Activated CD4-positive, alpha-beta memory T cell treated with anti-CD3 and anti-CD28 coated beads, Interleukin-2, amount 10 ng/mL, durations not matched to agents 7 days and 5 days (primary cell): ENCODE measurements around the gene MCC. TPM values are rescaled to one million over a fixed set of nuclear protein-coding genes. Genes with fewer than 3 reads are reported as not detected.

Experiments used
- CTCF ChIA-PET: fragments of 350-600 bp; sonication (Branson Sonifier 250); formaldehyde crosslinking; loops from one replicate; lab custom pipeline; 2021; ENCODE audit warnings: antibody characterized with exemption, inconsistent platforms; lab: Charles Lee
- POLR2A ChIA-PET: fragments of 350-600 bp; sonication (Branson Sonifier 250); formaldehyde crosslinking; loops from one replicate; lab custom pipeline; 2021; ENCODE audit warnings: antibody characterized with exemption; lab: Charles Lee
- DNase-seq: peaks from one replicate; pipeline ENCODE4 v3.0.0-alpha.2; 2020
- H3K27ac Mint-ChIP-seq: one replicate; pipeline ENCODE4 v1.8.0; 2021; ENCODE audit warnings: mild to moderate bottlenecking, mixed read lengths
- H3K27me3 Mint-ChIP-seq: one replicate; pipeline ENCODE4 v1.8.0; 2021; ENCODE audit warnings: mixed read lengths
- H3K36me3 Mint-ChIP-seq: one replicate; pipeline ENCODE4 v1.8.0; 2021; ENCODE audit warnings: low read depth, mixed read lengths
- H3K4me1 Mint-ChIP-seq: one replicate; pipeline ENCODE4 v1.8.0; 2021; ENCODE audit warnings: mixed read lengths
- H3K4me3 Mint-ChIP-seq: one replicate; pipeline ENCODE4 v1.8.0; 2021; ENCODE audit warnings: mild to moderate bottlenecking, mixed read lengths
- H3K9me3 Mint-ChIP-seq: one replicate; pipeline ENCODE4 v1.8.0; 2021; ENCODE audit warnings: mixed read lengths
- total RNA-seq, 2 experiments: library from RNA; stranded (reverse); gene quantifications; one replicate each; pipeline ENCODE4 v1.2.3, GENCODE V29; 2021

MCC gene
- total RNA-seq, 2 experiments from 2014 or later: 8.6 to 10.4 TPM

DNA sequence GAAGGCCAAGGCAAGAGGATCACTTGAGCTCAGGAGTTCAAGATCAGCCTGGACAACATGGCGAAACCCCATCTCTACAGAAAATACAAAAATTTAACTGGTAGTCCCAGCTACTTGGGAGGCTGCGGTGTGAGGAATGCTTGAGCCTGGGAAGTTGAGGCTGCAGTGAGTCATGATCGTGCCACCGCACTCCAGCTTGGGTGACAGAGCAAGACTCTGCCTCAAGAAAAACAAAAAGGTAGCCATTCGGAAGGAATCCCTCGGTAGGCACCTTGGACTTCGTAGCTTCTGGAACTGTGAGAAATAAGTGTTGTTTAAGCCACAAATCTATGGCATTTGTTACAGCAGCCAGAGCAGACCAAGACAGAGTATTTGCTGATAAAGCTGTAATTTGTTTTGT is 337.4 kb downstream of the MCC start:
- ChIA-PET POLR2A (no interaction called here), CTCF (no interaction called here)
- H3K9me3 Mint-ChIP-seq: no peaks in the 10 kb centered on the region
- no peaks in the 10 kb centered on the region for H3K36me3 Mint-ChIP-seq
- H3K27ac Mint-ChIP-seq: no peak overlapping the region
- DNase-seq: no peak
- no peaks in the 10 kb centered on the region for H3K27me3 Mint-ChIP-seq
- no peak overlapping the region for H3K4me3 Mint-ChIP-seq
- no peaks in the 10 kb centered on the region for H3K4me1 Mint-ChIP-seq

DNA sequence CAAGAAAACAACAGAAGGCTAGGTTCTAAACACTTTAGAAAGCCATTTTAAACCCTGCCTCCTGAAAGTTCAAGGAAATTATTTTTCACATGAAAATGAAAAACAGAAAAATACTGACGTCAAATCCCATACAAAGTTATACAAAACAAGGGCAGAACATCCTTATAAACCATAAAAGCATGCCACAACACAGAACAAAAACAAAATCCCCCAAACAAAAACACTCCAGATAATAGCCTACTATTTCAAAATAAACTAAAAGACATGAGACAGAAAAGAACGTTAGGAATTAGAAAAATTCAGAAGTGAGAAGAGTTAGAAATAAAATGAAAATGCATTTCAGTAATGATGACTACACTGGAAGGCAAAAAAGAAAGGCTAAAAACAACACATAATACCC is 338.0 kb downstream of the MCC start:
- Mint-ChIP-seq H3K9me3 (no peaks in the 10 kb centered on the region), H3K27me3 (no peaks in the 10 kb centered on the region), H3K4me3 (no peak overlapping the region), H3K36me3 (no peaks in the 10 kb centered on the region), H3K4me1 (no peaks in the 10 kb centered on the region), H3K27ac (no peak overlapping the region)
- POLR2A ChIA-PET: no interaction called here
- CTCF ChIA-PET: no interaction called here
- DNase-seq: no peak

DNA sequence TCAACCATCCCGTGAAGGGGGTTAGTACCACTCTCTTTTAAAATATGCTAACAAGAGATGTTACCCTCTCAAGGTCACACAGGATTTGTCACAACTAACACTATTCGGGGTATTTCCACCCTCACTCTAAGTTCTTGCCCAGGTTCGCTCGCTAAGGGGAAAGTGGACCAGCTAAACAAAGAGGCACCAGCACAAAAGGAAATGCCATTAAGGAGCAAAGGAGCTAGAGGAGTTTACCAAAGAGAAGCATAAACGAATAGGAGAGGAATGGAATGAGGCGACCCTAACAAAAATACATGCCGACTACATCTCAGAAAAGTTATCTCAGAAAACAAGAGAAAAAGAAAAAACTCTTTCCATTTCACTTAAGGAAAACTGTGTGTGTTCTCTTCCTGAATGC is 340.7 kb downstream of the MCC start:
- Mint-ChIP-seq H3K27ac (no peak overlapping the region), H3K9me3 (no peaks in the 10 kb centered on the region), H3K4me1 (no peaks in the 10 kb centered on the region), H3K4me3 (no peak overlapping the region), H3K27me3 (no peaks in the 10 kb centered on the region), H3K36me3 (no peaks in the 10 kb centered on the region)
- CTCF ChIA-PET: no interaction called here
- POLR2A ChIA-PET: no interaction called here
- no peak for DNase-seq

DNA sequence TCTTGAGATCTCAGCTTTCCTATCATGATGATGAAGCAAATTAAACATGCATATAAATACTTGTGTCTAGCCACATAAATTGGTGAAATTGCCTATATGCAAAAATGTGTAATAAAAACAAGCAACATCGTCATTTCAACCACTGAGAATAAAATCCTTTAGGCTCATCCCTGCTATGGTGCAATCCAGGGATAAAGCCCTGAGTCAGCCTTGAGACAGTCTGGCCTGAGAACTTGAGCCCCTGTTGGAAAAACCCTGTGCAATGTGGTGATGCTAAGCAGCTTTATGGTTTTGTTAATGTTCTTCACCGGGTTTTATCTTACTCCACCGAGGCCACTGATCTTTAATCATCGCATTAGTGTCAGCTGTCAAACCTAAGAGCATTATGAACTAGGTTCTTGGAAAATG is 341.1 kb downstream of the MCC start:
- Mint-ChIP-seq H3K9me3 (no peaks in the 10 kb centered on the region), H3K4me3 (no peak overlapping the region)

DNA sequence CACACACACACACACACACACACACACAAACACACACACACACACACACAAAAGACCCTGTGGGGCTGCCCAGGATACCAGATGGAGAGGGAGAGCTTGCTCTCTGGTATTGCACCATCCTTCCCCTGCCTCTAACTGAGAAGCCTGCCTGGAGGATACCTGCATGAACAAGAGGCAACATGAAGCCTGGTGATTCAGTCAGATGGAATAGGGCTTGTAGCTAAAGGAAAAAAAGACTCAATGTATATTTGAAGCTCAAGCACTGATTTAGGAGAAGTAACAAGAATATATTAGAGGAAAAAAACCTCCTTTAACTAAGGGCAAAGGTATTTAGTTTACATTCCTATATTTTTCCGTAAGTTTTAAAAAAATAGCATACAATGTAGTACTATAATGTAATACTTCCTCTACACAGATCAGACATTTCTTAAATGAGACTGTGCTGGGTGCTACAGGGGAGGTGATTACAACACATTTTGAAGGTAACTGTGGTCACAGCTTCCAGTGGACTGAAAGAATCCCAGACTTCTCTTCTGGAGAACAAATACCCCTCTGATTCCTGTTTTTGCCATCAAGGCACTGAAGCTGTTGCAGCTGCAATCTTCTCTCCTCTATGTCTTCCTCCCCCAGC is 342.4 kb downstream of the MCC start:
- H3K27me3 Mint-ChIP-seq: no peaks in the 10 kb centered on the region
- POLR2A ChIA-PET: interaction anchor here (0.9 kb wide), 1 partner anchor 21 kb away, joined by 4 read pairs; no protein-coding TSS in a partner anchor
- H3K9me3 Mint-ChIP-seq: no peaks in the 10 kb centered on the region
- CTCF ChIA-PET: interaction anchor here (0.6 kb wide), 1 partner anchor 121 kb away, joined by 3 read pairs; no protein-coding TSS in a partner anchor
- no peak for DNase-seq
- no peaks in the 10 kb centered on the region for H3K36me3 Mint-ChIP-seq
- no peaks in the 10 kb centered on the region for H3K4me1 Mint-ChIP-seq
- H3K4me3 Mint-ChIP-seq: no peak overlapping the region
- no peak overlapping the region for H3K27ac Mint-ChIP-seq

More for the DNA sequence above, 341.1 kb downstream of the MCC start:
- H3K36me3 Mint-ChIP-seq: no peaks in the 10 kb centered on the region
- DNase-seq: no peak
- no peaks in the 10 kb centered on the region for H3K27me3 Mint-ChIP-seq
- no peaks in the 10 kb centered on the region for H3K4me1 Mint-ChIP-seq
- ChIA-PET POLR2A (no interaction called here), CTCF (no interaction called here)
- no peak overlapping the region for H3K27ac Mint-ChIP-seq

DNA sequence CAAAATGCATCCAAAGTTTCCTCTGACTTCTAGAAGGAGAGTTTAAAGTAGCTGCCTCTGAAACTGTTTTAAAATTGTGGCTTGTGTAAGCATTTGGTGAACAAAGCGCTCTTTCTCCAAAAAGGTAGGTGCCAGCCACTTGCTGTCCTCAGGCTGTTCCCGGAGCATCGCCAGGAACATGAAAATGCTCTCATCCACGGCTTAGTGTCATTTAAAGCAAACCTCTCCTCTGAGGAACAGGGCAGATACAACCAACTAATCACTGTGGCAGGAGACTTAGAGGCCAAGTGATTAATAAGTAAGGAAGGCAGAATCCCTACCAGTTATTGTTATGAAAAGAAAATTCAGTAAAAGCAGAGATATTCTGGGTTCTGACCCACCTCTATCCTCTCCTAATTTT is 346.1 kb downstream of the MCC start:
- ChIA-PET POLR2A (no interaction called here), CTCF (no interaction called here)
- DNase-seq: no peak
- H3K4me1 Mint-ChIP-seq: no peaks in the 10 kb centered on the region
- no peak overlapping the region for H3K27ac Mint-ChIP-seq
- H3K9me3 Mint-ChIP-seq: no peaks in the 10 kb centered on the region
- no peaks in the 10 kb centered on the region for H3K27me3 Mint-ChIP-seq
- no peaks in the 10 kb centered on the region for H3K36me3 Mint-ChIP-seq
- H3K4me3 Mint-ChIP-seq: no peak overlapping the region

DNA sequence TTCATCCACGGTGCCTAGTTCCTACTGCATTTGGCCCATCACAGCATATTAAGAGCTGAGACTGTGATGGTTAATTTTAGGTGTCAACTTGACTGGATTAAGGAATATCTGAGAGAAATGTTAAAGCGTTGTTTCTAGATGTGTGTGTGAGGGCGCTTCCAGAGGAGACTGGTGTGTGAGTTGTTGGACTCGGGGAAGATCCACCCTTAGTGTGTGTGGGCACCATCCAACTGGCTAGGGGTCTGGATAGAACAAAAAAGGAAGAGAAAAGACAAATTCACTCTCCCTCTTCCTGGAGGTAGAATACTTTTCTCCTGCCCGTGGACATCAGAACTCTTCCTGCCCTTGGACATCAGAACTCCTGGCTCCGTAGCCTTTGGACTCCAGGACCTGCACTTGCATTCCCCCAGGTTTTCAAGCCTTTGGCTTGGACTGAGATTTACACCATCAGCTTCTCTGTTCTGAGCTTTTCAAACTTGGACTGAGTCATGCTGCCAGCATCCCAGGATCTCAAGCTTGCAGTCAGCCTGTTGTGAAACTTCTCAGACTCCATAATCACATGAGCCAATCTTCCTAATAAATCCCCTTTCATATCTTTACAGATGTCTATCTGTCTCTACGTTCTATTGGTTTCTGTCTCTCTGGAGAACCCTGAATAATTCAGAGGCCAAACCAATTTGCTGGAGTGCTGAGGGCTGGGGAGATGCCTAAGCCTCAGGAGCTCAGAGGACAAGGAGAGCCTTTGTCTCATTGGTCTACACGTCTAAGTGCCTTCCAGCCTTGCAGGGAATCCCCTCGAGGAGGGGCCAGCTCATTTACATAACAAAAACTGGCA is 347.2 kb downstream of the MCC start:
- no peaks in the 10 kb centered on the region for H3K36me3 Mint-ChIP-seq
- H3K27ac Mint-ChIP-seq: no peak overlapping the region
- ChIA-PET CTCF (no interaction called here), POLR2A (no interaction called here)
- H3K4me1 Mint-ChIP-seq: no peaks in the 10 kb centered on the region
- no peaks in the 10 kb centered on the region for H3K27me3 Mint-ChIP-seq
- no peak for DNase-seq
- no peak overlapping the region for H3K4me3 Mint-ChIP-seq
- no peaks in the 10 kb centered on the region for H3K9me3 Mint-ChIP-seq

DNA sequence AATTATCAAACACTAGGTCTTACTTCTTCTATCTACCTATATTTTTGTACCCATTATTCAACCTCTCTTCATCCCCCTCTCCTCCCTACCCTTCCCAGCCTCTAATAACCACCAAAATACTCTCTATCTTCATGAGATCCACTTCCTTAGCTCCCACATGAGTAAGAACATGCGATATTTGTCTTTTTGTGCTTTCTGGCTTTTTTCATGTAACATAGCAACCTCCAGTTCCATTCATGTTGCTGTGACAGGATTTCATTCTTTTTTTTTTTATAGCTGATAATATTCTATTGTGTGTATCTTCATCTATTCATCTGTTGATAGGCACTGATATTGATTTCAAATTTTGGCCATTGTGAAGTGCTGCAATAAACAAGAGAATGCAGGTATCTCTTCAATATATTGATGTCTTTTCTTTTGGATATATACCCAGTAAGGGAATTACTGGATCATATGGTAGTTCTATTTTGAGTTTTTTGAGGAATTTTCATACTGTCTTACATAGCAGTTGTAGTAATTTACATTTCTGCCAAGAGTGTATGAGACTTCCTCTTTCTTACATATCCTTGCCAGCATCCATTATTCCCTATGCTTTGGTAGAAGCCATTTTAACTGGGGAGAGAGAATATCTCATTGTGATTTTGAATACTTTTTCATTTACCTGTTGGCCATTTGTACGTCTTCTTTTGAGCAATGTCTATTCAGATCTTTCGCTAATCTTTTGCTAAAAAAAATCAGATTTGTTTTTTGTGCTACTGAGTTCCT is 354.9 kb downstream of the MCC start:
- Mint-ChIP-seq H3K4me3 (no peak overlapping the region), H3K9me3 (peaks cover 4% of the 10 kb centered on the region), H3K4me1 (no peaks in the 10 kb centered on the region), H3K36me3 (peaks cover 4% of the 10 kb centered on the region), H3K27ac (no peak overlapping the region), H3K27me3 (no peaks in the 10 kb centered on the region)
- ChIA-PET POLR2A (no interaction called here), CTCF (no interaction called here)
- no peak for DNase-seq

GRCh38 chr5:113132564-113132963 is 355.7 kb downstream of the MCC start:
- H3K27me3 Mint-ChIP-seq: no peaks in the 10 kb centered on the region
- no peak overlapping the region for H3K4me3 Mint-ChIP-seq
- no peaks in the 10 kb centered on the region for H3K4me1 Mint-ChIP-seq
- POLR2A ChIA-PET: no interaction called here
- H3K36me3 Mint-ChIP-seq: peaks cover 4% of the 10 kb centered on the region
- H3K9me3 Mint-ChIP-seq: peaks cover 5% of the 10 kb centered on the region
- CTCF ChIA-PET: no interaction called here
- no peak for DNase-seq
- no peak overlapping the region for H3K27ac Mint-ChIP-seq

- H3K9me3 Mint-ChIP-seq: peaks cover 11% of the 10 kb centered on the region
- H3K27ac Mint-ChIP-seq: no peak overlapping the region
- H3K4me1 Mint-ChIP-seq: no peaks in the 10 kb centered on the region
- peaks cover 3% of the 10 kb centered on the region for H3K27me3 Mint-ChIP-seq
- ChIA-PET POLR2A (no interaction called here), CTCF (no interaction called here)
- H3K36me3 Mint-ChIP-seq: peaks cover 4% of the 10 kb centered on the region
- no peak overlapping the region for H3K4me3 Mint-ChIP-seq
- DNase-seq: no peak
Observed at GRCh38 chr5:113128641-113129330, 359.5 kb downstream of the MCC start.

- Mint-ChIP-seq H3K27ac (no peak overlapping the region), H3K9me3 (peaks cover 11% of the 10 kb centered on the region), H3K4me1 (no peaks in the 10 kb centered on the region), H3K4me3 (no peak overlapping the region), H3K36me3 (peaks cover 4% of the 10 kb centered on the region), H3K27me3 (peaks cover 3% of the 10 kb centered on the region)
- no peak for DNase-seq
- CTCF ChIA-PET: no interaction called here
- POLR2A ChIA-PET: no interaction called here
Observed at GRCh38 chr5:113128082-113128481, 360.2 kb downstream of the MCC start.

- Mint-ChIP-seq H3K4me3 (no peak overlapping the region), H3K27me3 (peaks cover 3% of the 10 kb centered on the region), H3K4me1 (no peaks in the 10 kb centered on the region), H3K9me3 (peaks cover 11% of the 10 kb centered on the region), H3K27ac (no peak overlapping the region), H3K36me3 (peaks cover 4% of the 10 kb centered on the region)
- CTCF ChIA-PET: no interaction called here
- POLR2A ChIA-PET: no interaction called here
- DNase-seq: no peak
Observed at GRCh38 chr5:113127021-113127420, 361.2 kb downstream of the MCC start.

- Mint-ChIP-seq H3K36me3 (peaks cover 4% of the 10 kb centered on the region), H3K27ac (no peak overlapping the region), H3K9me3 (peaks cover 11% of the 10 kb centered on the region), H3K27me3 (peaks cover 3% of the 10 kb centered on the region), H3K4me3 (no peak overlapping the region), H3K4me1 (no peaks in the 10 kb centered on the region)
- ChIA-PET CTCF (no interaction called here), POLR2A (interaction anchor here (1.1 kb wide), 1 partner anchor 21 kb away, joined by 4 read pairs; no protein-coding TSS in a partner anchor)
- no peak for DNase-seq
Observed at GRCh38 chr5:113125371-113125770, 362.9 kb downstream of the MCC start.
